Gastrocnemius medialis (tissue), 4 donors: ENCODE results near the gene TSEN15. TPM values are rescaled to one million over a fixed set of nuclear protein-coding genes. Genes with fewer than 3 reads are reported as not detected.

Experiments
- ATAC-seq, 2 donors: fragments of 150-250 bp; one replicate each; pipeline ENCODE4 v1.9.1; 2016
- DNase-seq, 2 donors: peaks; one replicate each; pipeline ENCODE4 v3.0.0-alpha.2; 2019
- H3K27ac ChIP-seq, 4 donors: fragments of 200-600 bp; sonication (generic); 1 replicate in 1 of 4; 2 replicates in 3 of 4; pipeline ENCODE4 v1.5.1; 2016 to 2018; ENCODE audit warnings: mild to moderate bottlenecking in 2 of 4, moderate library complexity in 1 of 4
- H3K27me3 ChIP-seq, 3 donors: fragments of 200-600 bp; sonication (generic) in 2 of 3; 1 replicate in 1 of 3; 2 replicates in 2 of 3; pipeline versions ENCODE4 v1.5.1 to v1.6.0; 2016 to 2019; ENCODE audit warnings: mild to moderate bottlenecking in 1 of 3, moderate library complexity in 1 of 3
- H3K36me3 ChIP-seq, 2 donors: fragments of 200-600 bp; sonication (generic) in 1 of 2; one replicate each; pipeline ENCODE4 v1.5.1; 2017 to 2018
- H3K4me1 ChIP-seq, 2 donors: fragments of 200-600 bp; sonication (generic) in 1 of 2; one replicate each; pipeline ENCODE4 v1.5.1; 2016 to 2017; ENCODE audit warnings: mild to moderate bottlenecking in 2 of 2
- H3K4me3 ChIP-seq, 4 donors: fragments of 200-600 bp; sonication (generic) in 3 of 4; 1 replicate in 1 of 4; 2 replicates in 3 of 4; pipeline ENCODE4 v1.5.1; 2016 to 2019; ENCODE audit warnings: mild to moderate bottlenecking in 2 of 4
- H3K9me3 ChIP-seq, 3 donors: fragments of 200-600 bp; sonication (generic) in 2 of 3; 1 replicate in 1 of 3; 2 replicates in 2 of 3; pipeline ENCODE4 v1.5.1; 2016 to 2019
- POLR2A ChIP-seq, 2 donors: fragments of 450-650 bp; IDR thresholded peaks; one replicate each; pipeline ENCODE4 v1.6.1; 2017; ENCODE audit warnings: antibody characterized with exemption in 2 of 2, mild to moderate bottlenecking in 2 of 2, moderate library complexity in 2 of 2
- in situ Hi-C, 4 donors: fragments of 200-750 bp; cut with MboI; loops; one replicate each; pipeline versions ENCODE4 v1.15.0 to v1.8.0; 2017; ENCODE audit warnings: low sequenced_read_pairs in 4 of 4
- intact Hi-C: fragments of 100-400 bp; cut with DNase I; formaldehyde crosslinking; loops from one replicate; pipeline ENCODE4 v1.15.1; 2023; ENCODE audit warnings: low total_unique reads
- total RNA-seq, 4 donors: library from RNA; depleted of rRNA; stranded (reverse); fragments of >200 nt; gene quantifications; one replicate each; pipeline versions ENCODE4 v1.1.0 to v1.2.3, GENCODE V29; 2016
- TF ChIP-seq, protein P1 (sequence below), 5 experiments: fragments of 450-650 bp in 3 of 5; fragments of 200-600 bp in 2 of 5; sonication (generic) in 2 of 5; IDR thresholded peaks in 4 of 5; conservative IDR thresholded peaks in 1 of 5; 1 replicate in 4 of 5; 2 replicates in 1 of 5; pipeline ENCODE4 v1.5.1; 2016 to 2019; ENCODE audit warnings: antibody characterized with exemption in 5 of 5, mild to moderate bottlenecking in 3 of 5, moderate library complexity in 3 of 5

The TSEN15 gene
- total RNA-seq, 4 donors from 2014 or later = 22.8 to 69.6 (median 38.6) TPM

DNA sequence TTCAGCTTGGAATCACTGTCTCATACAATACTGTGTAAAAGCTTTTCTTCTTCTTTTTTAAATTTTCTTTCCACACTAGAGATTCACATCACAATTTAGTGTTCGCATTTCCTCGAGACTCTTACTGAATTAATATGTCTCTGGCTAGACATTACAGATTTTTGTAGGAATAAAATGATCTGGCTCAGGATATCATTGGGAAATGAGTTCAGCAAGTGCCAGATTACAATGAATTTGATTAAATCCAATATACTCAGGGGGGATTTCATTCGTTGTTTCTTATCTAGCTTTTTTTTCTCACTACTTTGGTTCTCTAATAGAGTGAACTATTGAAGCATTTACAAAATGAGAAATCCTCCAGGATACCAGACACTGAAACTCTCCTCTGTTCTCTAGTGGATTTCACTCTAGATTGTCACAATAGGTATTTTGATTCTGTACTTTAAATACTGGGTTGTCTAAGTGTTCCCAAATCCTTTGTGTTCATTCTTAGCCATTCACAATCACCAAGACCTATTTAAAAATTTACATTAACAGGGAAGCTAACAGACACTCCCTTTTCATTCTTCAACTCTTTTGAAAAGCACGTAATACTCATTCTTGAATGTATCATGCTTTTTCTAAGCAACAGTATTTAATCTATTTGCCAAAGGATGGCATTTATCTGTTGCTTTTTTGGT, 2.8 kb upstream of the TSEN15 start:
- DNase-seq (no peak), ATAC-seq (no peak)
- H3K27ac ChIP-seq = no peak overlapping the region
- no peaks in the 10 kb centered on the region for H3K9me3 ChIP-seq
- no peaks in the 10 kb centered on the region for H3K36me3 ChIP-seq
- TF ChIP-seq POLR2A (IDR thresholded peaks at IDR 0.05) = no peak
- TF ChIP-seq, protein P1, sequence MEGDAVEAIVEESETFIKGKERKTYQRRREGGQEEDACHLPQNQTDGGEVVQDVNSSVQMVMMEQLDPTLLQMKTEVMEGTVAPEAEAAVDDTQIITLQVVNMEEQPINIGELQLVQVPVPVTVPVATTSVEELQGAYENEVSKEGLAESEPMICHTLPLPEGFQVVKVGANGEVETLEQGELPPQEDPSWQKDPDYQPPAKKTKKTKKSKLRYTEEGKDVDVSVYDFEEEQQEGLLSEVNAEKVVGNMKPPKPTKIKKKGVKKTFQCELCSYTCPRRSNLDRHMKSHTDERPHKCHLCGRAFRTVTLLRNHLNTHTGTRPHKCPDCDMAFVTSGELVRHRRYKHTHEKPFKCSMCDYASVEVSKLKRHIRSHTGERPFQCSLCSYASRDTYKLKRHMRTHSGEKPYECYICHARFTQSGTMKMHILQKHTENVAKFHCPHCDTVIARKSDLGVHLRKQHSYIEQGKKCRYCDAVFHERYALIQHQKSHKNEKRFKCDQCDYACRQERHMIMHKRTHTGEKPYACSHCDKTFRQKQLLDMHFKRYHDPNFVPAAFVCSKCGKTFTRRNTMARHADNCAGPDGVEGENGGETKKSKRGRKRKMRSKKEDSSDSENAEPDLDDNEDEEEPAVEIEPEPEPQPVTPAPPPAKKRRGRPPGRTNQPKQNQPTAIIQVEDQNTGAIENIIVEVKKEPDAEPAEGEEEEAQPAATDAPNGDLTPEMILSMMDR (IDR thresholded peaks at IDR 0.05 in 4 of 5, conservative IDR thresholded peaks at IDR 0.05 in 1 of 5) = no peak
- H3K27me3 ChIP-seq = no peaks in the 10 kb centered on the region
- H3K4me1 ChIP-seq = peaks cover 16% of the 10 kb centered on the region in 2 donors
- intact Hi-C loops = no loop called here
- H3K4me3 ChIP-seq = no peak overlapping the region
- in situ Hi-C loops = loop anchor here in 1 of 4 donors (25.0 kb wide), 1 partner anchor 386 kb away; the partner anchor contains the start of gene APOBEC4

DNA sequence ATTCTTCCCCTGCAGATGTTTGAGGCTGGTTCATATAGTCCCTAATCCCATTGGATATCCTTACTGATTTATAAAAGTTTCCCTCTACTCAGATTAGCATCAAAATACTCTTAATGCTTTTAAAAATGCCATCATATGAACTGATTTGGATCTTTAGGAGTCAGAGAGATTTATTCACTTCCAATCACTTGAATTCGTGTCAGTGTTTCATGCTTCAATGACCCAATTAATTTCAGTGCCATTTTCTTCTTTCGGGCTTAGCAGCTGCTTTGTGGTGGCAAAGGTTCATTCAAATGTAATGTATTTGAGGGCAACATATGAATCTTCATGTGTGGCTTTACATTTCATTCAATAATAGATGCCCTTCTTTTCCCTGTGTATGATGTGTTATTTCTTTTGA, 2.2 kb upstream of the TSEN15 start:
- ATAC-seq (no peak), DNase-seq (no peak)
- Histone ChIP-seq H3K27me3 (no peaks in the 10 kb centered on the region), H3K4me1 (peaks cover 16 to 21% of the 10 kb centered on the region in 2 donors), H3K4me3 (no peak overlapping the region), H3K27ac (no peak overlapping the region), H3K9me3 (no peaks in the 10 kb centered on the region), H3K36me3 (no peaks in the 10 kb centered on the region)
- in situ Hi-C loops = loop anchor here in 1 of 4 donors (25.0 kb wide), 1 partner anchor 387 kb away; the partner anchor contains the start of gene APOBEC4
- no peak for TF ChIP-seq POLR2A (IDR thresholded peaks at IDR 0.05)
- TF ChIP-seq, protein P1 (IDR thresholded peaks at IDR 0.05 in 4 of 5, conservative IDR thresholded peaks at IDR 0.05 in 1 of 5) = no peak
- intact Hi-C loops = no loop called here

DNA sequence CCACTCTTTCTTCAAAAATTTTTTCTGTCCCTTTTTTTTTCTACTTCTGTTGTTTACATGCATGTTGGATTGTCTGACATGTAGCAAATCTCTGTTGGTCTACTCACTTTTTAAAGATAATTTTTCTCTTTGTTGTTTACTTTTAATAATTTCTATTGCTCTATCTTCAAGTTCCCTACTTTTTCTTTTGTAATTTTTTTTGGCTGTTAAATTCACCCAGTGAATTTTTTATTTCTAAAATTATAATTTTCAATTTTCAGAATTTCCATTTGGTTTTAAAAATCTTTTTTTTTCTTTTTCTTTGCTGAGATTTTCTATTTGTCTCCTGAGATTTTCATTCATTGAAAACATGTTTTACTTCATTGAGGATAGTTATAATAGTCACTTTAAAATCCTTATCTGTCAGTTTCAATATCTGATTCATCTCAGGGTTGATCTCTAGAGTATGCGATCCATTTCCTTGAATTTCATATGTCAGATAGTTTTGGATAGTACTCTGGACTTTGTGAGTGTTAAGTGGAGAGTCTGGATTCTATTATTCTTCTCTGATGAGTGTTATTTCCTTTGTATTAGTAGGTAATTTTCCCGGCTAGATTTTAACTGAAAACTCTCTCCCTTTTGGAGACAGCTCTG, 1.6 kb upstream of the TSEN15 start:
- H3K27me3 ChIP-seq = no peaks in the 10 kb centered on the region
- no peaks in the 10 kb centered on the region for H3K9me3 ChIP-seq
- TF ChIP-seq, protein P1 (IDR thresholded peaks at IDR 0.05 in 4 of 5, conservative IDR thresholded peaks at IDR 0.05 in 1 of 5) = no peak
- no peak for TF ChIP-seq POLR2A (IDR thresholded peaks at IDR 0.05)
- DNase-seq (no peak), ATAC-seq (no peak)
- peaks cover 0 to 2% of the 10 kb centered on the region in 2 donors for H3K36me3 ChIP-seq
- peaks cover 16 to 21% of the 10 kb centered on the region in 2 donors for H3K4me1 ChIP-seq
- intact Hi-C loops (no loop called here), in situ Hi-C loops (loop anchor here in 1 of 4 donors (25.0 kb wide), 1 partner anchor 388 kb away; the partner anchor contains the start of gene APOBEC4)
- no peak overlapping the region for H3K4me3 ChIP-seq
- H3K27ac ChIP-seq = no peak overlapping the region

DNA sequence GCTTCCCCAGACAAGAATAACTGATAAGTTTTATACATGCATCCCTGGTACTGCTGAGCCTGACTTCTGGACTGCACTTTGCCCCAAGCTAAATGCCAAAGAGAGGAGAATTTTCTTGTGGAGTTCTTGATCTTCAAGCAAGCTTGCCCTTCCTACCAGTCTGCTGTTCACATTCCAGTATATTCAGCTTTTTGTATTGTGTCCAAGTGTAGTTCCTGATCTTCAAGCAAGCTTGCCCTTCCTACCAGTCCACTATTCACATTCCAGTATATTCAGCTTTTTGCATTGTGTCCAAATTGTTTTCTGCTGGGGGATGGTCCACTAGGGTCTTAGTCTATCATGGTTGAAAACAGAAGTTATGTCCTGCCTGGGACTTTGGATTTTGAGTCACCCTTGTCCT, 894 bp upstream of the TSEN15 start:
- peak overlapping the region; percentile 89 to 90 (median 90) for H3K27ac ChIP-seq
- H3K36me3 ChIP-seq = peaks cover 0 to 9% of the 10 kb centered on the region in 2 donors
- DNase-seq (no peak), ATAC-seq (no peak)
- TF ChIP-seq POLR2A (IDR thresholded peaks at IDR 0.05) = no peak
- TF ChIP-seq, protein P1 (IDR thresholded peaks at IDR 0.05 in 4 of 5, conservative IDR thresholded peaks at IDR 0.05 in 1 of 5) = no peak
- intact Hi-C loops (no loop called here), in situ Hi-C loops (no loop called here)
- no peaks in the 10 kb centered on the region for H3K27me3 ChIP-seq
- H3K4me3 ChIP-seq = peak overlapping the region in 3 of 4 donors; percentile 78 to 98 (median 89)
- peaks cover 16 to 21% of the 10 kb centered on the region in 2 donors for H3K4me1 ChIP-seq
- no peaks in the 10 kb centered on the region for H3K9me3 ChIP-seq
